ENCODE data around the gene FLRT2.

GRCh38 chr14:85527006-85527405 is 2.9 kb upstream of the FLRT2 start:
- TF ChIP-seq CTCF (IDR thresholded peaks at IDR 0.05) (no peak), POLR2A (IDR thresholded peaks at IDR 0.05) (no peak)
